Right ventricle myocardium superior (tissue), 1 donor: ENCODE results near the gene USH1C. TPM values are rescaled to one million over a fixed set of nuclear protein-coding genes. Genes with fewer than 3 reads are reported as not detected.

Source experiments
- ATAC-seq: fragments of 200-7000 bp; cut with Tn5 transposase; one replicate; pipeline ENCODE4 v1.9.1; 2020; ENCODE audit warnings: mild to moderate bottlenecking; ENCODE audit not compliant: poor library complexity
- DNase-seq: peaks from one replicate; pipeline ENCODE4 v3.0.0-alpha.2; 2020
- intact Hi-C: fragments of 100-400 bp; cut with DNase I; formaldehyde crosslinking; loops from one replicate; pipeline ENCODE4 v1.11.2; 2022
- total RNA-seq: library from RNA; stranded (reverse); fragmentation: NEBNext Ultra II Directional; extraction: Animal tissue kit (Norgen Biotek cat#: 25700); gene quantifications from one replicate; pipeline ENCODE4 v1.2.1, GENCODE V29; 2021
- donor health status: DM: no; HTN: yes; CAD: no; lungs with severe emphysema.

USH1C gene
- total RNA-seq, 1 donor from 2014 or later, result 0.78 TPM

DNA sequence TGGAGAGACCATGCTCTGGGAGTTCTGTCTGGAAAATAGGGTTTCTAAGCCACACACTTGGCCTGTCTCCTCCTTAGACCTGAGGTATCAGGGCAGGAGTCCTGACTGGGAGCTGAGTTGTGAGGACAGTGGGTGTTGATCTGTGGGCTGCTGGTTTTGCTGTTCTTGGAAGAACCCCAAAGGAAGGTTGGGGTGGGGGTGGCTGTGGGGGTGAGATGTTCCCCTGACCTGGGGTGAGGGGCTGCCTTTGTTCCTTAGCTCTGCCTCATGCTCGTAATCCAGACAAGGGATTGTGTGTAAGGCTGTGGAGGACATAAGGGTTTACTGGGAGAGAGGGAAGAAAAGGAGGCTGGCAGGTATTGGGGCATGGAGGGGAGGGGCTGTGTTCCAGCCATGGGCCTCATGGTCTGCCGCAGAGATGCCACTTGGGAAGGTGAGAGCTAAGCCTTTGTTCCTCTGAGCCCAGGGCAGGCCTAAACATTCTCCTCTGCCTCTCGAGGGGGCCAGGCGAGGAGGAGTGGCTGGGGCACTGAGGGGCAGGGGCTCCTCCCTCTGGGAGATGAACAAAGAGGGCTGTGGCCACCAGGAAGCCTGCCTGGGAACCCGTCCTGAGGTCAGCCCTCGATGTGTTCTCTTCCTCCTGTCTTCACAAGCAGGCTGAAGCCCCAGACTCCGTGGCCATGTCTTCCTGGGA, 7.3 kb upstream of the USH1C start:
- intact Hi-C loops, result no loop called here
- ATAC-seq (no peak), DNase-seq (no peak)

- ATAC-seq (no peak), DNase-seq (no peak)
- intact Hi-C loops, result no loop called here
Measured at GRCh38 chr11:17550450-17551346, 6.5 kb upstream of the USH1C start.

- intact Hi-C loops, result no loop called here
- no peak for DNase-seq
- no peak for ATAC-seq
Measured at GRCh38 chr11:17548444-17548843, 4.2 kb upstream of the USH1C start.

GRCh38 chr11:17547932-17548331, 3.7 kb upstream of the USH1C start:
- DNase-seq, result no peak
- intact Hi-C loops, result no loop called here

GRCh38 chr11:17547051-17547577, 2.9 kb upstream of the USH1C start, which contains the start of gene OTOG:
Gene OTOG (plus strand): TSS chr11:17547259. CDS start chr11:17547373, 114 bp downstream.
- ATAC-seq (no peak), DNase-seq (no peak)
- intact Hi-C loops, result no loop called here

More at GRCh38 chr11:17547932-17548331, 3.7 kb upstream of the USH1C start:
- ATAC-seq, result no peak

DNA sequence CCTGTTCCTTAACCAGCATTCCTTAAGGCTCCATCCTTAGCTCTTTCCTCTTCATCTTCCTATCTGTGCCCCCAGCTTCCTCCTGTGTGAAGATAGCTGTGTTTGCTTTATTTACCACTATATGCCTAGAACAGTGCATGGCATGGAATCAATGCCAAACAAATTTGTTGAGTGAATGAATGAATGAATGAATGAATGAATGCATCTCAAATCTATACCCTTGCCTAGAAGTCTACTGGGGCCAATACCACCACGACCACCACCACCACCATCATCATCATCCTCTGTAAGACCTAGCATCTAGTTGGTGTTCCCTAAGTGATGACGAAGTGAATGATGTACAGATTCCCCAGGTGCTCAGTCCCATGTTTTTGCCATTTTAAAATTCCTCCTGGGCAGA, 2.0 kb upstream of the USH1C start:
- intact Hi-C loops, result no loop called here
- no peak for ATAC-seq
- DNase-seq, result no peak

- intact Hi-C loops, result no loop called here
- no peak for ATAC-seq
- DNase-seq, result no peak
Measured at GRCh38 chr11:17543574-17544180, 539 bp downstream of the USH1C start.

DNA sequence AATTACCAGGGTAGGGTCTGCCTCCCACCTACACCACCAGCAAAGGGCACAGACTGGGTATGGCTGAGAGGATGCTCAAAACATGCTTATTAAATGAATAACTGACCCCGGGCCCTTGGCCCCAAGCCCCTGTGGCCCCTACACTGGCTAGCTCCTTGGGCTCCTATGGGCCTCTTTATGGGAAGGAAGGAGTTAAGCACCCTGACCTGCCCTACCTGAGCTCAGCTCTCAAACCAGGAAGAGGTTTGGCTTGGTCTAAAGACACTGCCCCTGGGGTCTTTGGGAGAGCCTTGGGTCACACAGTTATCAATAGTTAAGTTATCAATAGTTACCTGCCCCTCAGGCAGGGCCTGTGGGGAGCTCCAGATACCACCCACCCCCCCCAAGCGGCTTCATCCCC, 1.2 kb downstream of the USH1C start:
- intact Hi-C loops, result no loop called here
- ATAC-seq, result no peak
- DNase-seq, result no peak

DNA sequence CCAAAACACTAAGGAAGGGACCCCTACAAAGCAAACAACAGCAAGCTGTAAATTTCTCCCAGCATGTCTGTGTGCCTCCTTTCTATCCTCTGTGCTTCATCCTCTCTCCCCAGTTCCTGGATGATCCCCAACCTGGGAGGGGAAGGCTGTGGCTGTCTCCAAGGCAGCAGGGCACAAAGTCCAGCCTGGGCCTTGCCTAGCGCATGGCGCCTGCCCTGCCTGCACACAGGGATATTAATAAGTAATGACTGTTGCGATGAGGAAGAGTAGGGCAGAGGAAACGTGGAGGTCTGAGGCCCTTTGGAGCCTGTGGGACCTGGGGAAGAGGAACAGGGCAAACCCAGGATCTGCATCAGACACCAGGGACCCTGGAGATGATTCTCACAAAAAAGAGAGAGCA, 2.0 kb downstream of the USH1C start:
- intact Hi-C loops, result no loop called here
- ATAC-seq, result no peak
- DNase-seq, result no peak

DNA sequence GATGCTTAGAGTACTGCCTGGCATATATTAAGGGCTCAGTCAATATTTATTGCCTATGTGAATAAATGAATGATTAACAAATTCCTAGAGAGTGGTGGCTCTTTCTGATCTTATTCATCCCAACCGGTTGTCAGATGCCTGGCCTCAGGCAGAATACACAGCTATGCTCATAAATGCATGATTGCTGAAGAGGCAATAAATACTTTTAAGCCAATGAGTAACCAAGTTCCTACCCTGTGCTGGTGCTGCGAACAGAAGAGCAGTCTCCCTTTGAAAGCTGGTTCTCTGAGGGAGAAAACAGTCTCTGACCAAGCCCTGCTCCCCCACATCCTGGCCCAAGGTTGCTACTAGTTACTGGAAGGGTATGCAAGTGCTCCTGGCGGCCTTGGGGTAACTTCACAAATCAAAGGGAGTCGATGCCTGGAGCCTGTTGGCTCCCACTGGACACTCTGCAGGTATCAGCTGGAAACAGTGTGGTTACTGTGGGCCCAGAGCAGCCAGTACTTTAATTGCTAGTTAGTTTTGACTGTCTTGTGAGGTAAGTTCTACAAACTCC, 2.8 kb downstream of the USH1C start:
- intact Hi-C loops, result no loop called here
- DNase-seq (no peak), ATAC-seq (no peak)

- intact Hi-C loops, result no loop called here
- DNase-seq, result no peak
- ATAC-seq, result no peak
Measured at GRCh38 chr11:17540807-17541206, 3.4 kb downstream of the USH1C start.

DNA sequence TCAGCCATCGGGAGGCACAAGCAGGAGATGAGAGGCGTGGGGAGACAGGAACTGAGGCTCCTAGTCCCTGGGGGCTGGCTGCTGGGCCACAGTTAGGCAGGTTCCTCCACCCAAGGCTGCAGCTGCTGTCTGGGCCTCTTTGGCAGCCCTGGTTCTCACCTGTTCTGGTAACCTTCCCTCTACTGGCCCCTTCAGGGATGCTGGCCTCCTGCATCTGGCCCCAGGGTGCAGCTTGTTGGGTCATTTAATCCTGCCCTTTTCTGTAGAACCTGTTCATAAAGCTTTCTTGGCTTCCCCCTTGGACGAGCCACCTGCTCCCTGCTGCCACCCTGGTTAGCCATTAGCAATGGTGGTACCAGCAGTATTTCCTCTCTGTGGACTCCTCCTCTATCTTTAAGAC, 5.5 kb downstream of the USH1C start:
- DNase-seq (peak; percentile 11), ATAC-seq (no peak)
- intact Hi-C loops, result no loop called here

GRCh38 chr11:17538054-17538453, 6.2 kb downstream of the USH1C start:
- intact Hi-C loops, result no loop called here
- no peak for ATAC-seq
- DNase-seq, result no peak

- intact Hi-C loops, result no loop called here
- no peak for ATAC-seq
- no peak for DNase-seq
Measured at GRCh38 chr11:17537261-17537660, 7.0 kb downstream of the USH1C start.

DNA sequence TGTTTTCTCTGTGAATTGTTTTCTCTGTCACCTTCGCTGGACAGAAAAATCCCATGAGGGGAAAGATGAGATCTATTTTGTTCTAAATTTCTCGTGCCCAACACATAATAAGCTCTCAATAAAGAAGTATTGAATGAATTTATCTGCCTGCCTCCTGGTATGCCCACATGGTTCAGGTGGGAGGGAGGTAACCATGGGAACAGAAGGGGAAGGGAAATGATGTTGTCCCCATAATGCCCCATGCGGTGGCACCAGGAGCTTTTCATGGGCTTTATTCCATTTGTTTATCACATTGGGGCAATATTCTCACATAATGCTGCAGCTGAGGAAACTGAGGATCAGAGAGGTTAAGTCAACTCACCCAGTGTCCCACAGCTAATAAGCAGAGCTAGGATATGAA, 8.7 kb downstream of the USH1C start:
- intact Hi-C loops, result no loop called here
- DNase-seq (no peak), ATAC-seq (no peak)

DNA sequence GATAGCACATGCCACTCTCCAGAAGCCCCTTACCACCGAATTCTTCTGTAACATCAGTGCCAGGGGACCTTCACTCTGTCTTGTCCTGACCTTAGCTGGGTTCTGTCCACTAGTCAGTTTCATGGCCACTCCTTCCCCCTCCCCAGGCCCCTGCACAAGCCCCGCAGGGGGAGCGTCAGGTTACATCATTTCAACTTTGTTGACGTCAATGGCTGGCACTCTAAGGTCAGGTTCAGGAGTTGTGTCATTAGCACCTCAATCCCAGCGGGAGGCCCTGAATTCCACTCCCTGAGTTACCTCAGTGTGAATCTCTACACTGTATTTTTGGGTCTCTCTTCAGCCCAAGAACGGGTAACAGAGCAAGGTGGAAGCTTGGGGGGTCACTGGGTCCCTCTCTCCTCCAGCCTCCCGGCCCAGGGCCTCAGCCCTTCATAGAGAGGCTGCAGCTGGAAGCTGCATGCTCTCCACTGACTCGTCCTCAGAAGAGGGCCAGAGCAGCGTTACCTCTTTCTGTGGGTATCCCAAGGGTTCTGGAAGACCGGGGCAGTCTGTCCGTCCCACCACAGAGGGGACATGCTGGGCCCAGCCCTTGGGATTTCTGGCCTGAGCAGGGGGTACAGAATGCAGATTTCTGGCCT, 10.3 kb downstream of the USH1C start:
- DNase-seq, result peak; percentile 4
- intact Hi-C loops, result no loop called here
- ATAC-seq, result no peak

GRCh38 chr11:17533341-17533740, 10.9 kb downstream of the USH1C start:
- intact Hi-C loops, result no loop called here
- DNase-seq (no peak), ATAC-seq (no peak)

- intact Hi-C loops, result no loop called here
- ATAC-seq (no peak), DNase-seq (no peak)
Measured at GRCh38 chr11:17532784-17533183, 11.4 kb downstream of the USH1C start.

GRCh38 chr11:17531636-17532113, 12.5 kb downstream of the USH1C start:
- ATAC-seq (no peak), DNase-seq (no peak)
- intact Hi-C loops, result no loop called here
